HG03575 (cell line): ENCODE results near the gene PDE4D.

Experiments
- ATAC-seq: cut with Tn5 transposase; IDR thresholded peaks from one replicate; pipeline ENCODE4 v1.9.1; 2021; ENCODE audit not compliant: unreplicated experiment, insufficient number of reproducible peaks, low FRiP score; ENCODE audit errors: extremely low read depth

Gene PDE4D

GRCh38 chr5:58937031-58937681 lies 956.4 kb downstream of the PDE4D start:
- ATAC-seq, result no peak

- ATAC-seq, result no peak
Observed at GRCh38 chr5:58934629-58935097, 958.9 kb downstream of the PDE4D start.

- no peak for ATAC-seq
Observed at GRCh38 chr5:58933891-58934628, 959.5 kb downstream of the PDE4D start.

GRCh38 chr5:58932057-58932612 lies 961.4 kb downstream of the PDE4D start:
- ATAC-seq, result no peak

- no peak for ATAC-seq
Observed at GRCh38 chr5:58930520-58930919, 963.0 kb downstream of the PDE4D start.

- no peak for ATAC-seq
Observed at GRCh38 chr5:58929726-58930125, 963.8 kb downstream of the PDE4D start.

GRCh38 chr5:58927938-58928337 lies 965.6 kb downstream of the PDE4D start:
- no peak for ATAC-seq

- no peak for ATAC-seq
Observed at GRCh38 chr5:58927181-58927580, 966.3 kb downstream of the PDE4D start.

- ATAC-seq, result no peak
Observed at GRCh38 chr5:58926541-58926935, 967.0 kb downstream of the PDE4D start.

GRCh38 chr5:58925627-58926540 lies 967.6 kb downstream of the PDE4D start:
- ATAC-seq, result no peak

GRCh38 chr5:58924306-58924705 lies 969.2 kb downstream of the PDE4D start:
- no peak for ATAC-seq

- ATAC-seq, result no peak
Observed at GRCh38 chr5:58923355-58923754, 970.2 kb downstream of the PDE4D start.

GRCh38 chr5:58922461-58923171 lies 970.9 kb downstream of the PDE4D start:
- ATAC-seq, result no peak

GRCh38 chr5:58921159-58921558 lies 972.4 kb downstream of the PDE4D start:
- ATAC-seq, result no peak

- no peak for ATAC-seq
Observed at GRCh38 chr5:58919833-58920232, 973.7 kb downstream of the PDE4D start.
